ENCODE results near the gene REL.

DNA sequence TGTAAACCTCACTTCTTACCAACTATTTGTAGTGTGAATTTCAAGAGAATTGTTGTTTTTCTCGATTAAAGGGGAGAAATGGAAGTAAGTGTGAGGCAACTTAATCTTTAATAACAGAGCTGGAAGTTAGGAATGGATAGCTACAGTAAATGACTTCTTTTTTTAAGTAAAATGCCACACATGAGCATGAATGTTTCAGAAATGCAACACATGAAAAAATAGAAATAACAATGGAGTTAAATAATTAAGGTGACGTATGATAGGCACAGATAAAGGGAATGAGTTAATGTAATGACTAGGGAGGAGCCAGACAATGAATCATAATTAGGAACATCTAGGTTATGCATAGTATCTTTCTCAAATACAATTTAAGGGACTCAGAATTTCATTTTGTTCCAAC lies 3.4 kb downstream of the REL start:
- TF ChIP-seq EZH2 (IDR thresholded peaks at IDR 0.05; ENCODE audit: low read length, unreplicated experiment) = no peak
- TF ChIP-seq, protein P1, sequence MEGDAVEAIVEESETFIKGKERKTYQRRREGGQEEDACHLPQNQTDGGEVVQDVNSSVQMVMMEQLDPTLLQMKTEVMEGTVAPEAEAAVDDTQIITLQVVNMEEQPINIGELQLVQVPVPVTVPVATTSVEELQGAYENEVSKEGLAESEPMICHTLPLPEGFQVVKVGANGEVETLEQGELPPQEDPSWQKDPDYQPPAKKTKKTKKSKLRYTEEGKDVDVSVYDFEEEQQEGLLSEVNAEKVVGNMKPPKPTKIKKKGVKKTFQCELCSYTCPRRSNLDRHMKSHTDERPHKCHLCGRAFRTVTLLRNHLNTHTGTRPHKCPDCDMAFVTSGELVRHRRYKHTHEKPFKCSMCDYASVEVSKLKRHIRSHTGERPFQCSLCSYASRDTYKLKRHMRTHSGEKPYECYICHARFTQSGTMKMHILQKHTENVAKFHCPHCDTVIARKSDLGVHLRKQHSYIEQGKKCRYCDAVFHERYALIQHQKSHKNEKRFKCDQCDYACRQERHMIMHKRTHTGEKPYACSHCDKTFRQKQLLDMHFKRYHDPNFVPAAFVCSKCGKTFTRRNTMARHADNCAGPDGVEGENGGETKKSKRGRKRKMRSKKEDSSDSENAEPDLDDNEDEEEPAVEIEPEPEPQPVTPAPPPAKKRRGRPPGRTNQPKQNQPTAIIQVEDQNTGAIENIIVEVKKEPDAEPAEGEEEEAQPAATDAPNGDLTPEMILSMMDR (conservative IDR thresholded peaks at IDR 0.05; ENCODE audit: low read depth, low read length) = no peak

Data from PC-3 (cell line).